SU-DHL-6 (cell line): Measurements from ENCODE around the gene PA2G4.

ENCODE experiments used
- CTCF ChIP-seq: fragments of 200-600 bp; sonication (generic); IDR thresholded peaks from one replicate; pipeline ENCODE4 v1.5.1; 2017; ENCODE audit warnings: antibody characterized with exemption, mild to moderate bottlenecking, low read length, moderate library complexity; ENCODE audit not compliant: insufficient read depth, poor library complexity, severe bottlenecking
- EZH2phosphoT487 ChIP-seq: fragments of 200-600 bp; sonication (generic), shearing (Covaris generic); conservative IDR thresholded peaks from 2 replicates; pipeline ENCODE4 v1.6.1; 2018; ENCODE audit warnings: mild to moderate bottlenecking, antibody characterized with exemption, low read length, moderate library complexity, mixed read lengths

DNA sequence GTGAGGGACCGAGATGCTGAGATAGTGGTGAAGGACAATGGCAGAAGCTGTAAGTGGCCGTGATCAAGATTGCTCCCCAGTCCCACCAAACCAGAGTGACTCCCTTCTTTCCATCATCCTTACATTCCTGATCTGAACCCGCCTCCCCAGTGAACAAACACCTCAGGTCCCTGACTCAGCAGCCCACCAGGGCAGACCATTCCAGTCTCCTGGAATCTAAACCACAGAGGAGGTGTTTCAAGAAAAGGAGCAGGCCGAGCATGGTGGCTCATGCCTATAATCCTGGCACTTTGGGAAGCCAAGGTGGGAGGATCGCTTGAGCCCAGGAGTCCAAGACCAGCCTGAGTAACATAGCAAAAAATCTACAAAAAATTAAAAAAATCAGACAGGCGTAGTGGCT, 17.8 kb upstream of the PA2G4 start:
- TF ChIP-seq CTCF = no peak
- no peak for TF ChIP-seq EZH2phosphoT487
